Cardiac muscle cell (in vitro differentiated cells and primary cell): ENCODE measurements around the gene TMEM255B. TPM values are rescaled to one million over a fixed set of nuclear protein-coding genes. Genes with fewer than 3 reads are reported as not detected.

Experiments
- DNase-seq, 2 donors: peaks; one replicate each; pipeline versions ENCODE4 v3.0.0 to v3.0.0-alpha.2; 2010 to 2017; ENCODE audit warnings: low read depth in 1 of 2, low spot score in 1 of 2
- H3K27ac ChIP-seq: fragments of 200-600 bp; sonication (generic); 2 replicates; pipeline ENCODE4 v1.5.1; 2016
- H3K27me3 ChIP-seq: fragments of 200-600 bp; sonication (generic); 2 replicates; pipeline ENCODE4 v1.6.0; 2016; ENCODE audit warnings: control low read depth
- H3K36me3 ChIP-seq: fragments of 200-600 bp; sonication (generic); 2 replicates; pipeline ENCODE4 v1.5.1; 2016; ENCODE audit warnings: control low read depth
- H3K4me1 ChIP-seq: fragments of 200-600 bp; sonication (generic); 2 replicates; pipeline ENCODE4 v1.8.1; 2017; ENCODE audit warnings: low read depth, mild to moderate bottlenecking, mixed run types
- H3K4me3 ChIP-seq: fragments of 200-600 bp; sonication (generic); 2 replicates; pipeline ENCODE4 v1.5.1; 2016; ENCODE audit warnings: mild to moderate bottlenecking
- H3K9me3 ChIP-seq: fragments of 200-600 bp; sonication (generic); 2 replicates; pipeline ENCODE4 v1.5.1; 2017; ENCODE audit warnings: low read depth, mild to moderate bottlenecking, control low read depth
- polyA plus RNA-seq: library from polyadenylated mRNA; unstranded; fragments of >200 nt; fragmentation: Nextera tagmentation; extraction: Ambion mirVana; gene quantifications from 2 replicates; pipeline ENCODE4 v1.2.1, GENCODE V29; 2016
- total RNA-seq: library from RNA; depleted of rRNA; stranded (reverse); fragments of >200 nt; gene quantifications from 2 replicates; pipeline ENCODE4 v1.2.3, GENCODE V29; 2016
- TF ChIP-seq, protein P1 (sequence below): IDR thresholded peaks from 2 replicates; pipeline ENCODE4 v1.5.1; 2012; ENCODE audit warnings: low read depth, mild to moderate bottlenecking, low read length

TMEM255B gene
- total and polyA plus RNA-seq, 2 experiments from 2014 or later = 0.17 TPM; not detected in 1

DNA sequence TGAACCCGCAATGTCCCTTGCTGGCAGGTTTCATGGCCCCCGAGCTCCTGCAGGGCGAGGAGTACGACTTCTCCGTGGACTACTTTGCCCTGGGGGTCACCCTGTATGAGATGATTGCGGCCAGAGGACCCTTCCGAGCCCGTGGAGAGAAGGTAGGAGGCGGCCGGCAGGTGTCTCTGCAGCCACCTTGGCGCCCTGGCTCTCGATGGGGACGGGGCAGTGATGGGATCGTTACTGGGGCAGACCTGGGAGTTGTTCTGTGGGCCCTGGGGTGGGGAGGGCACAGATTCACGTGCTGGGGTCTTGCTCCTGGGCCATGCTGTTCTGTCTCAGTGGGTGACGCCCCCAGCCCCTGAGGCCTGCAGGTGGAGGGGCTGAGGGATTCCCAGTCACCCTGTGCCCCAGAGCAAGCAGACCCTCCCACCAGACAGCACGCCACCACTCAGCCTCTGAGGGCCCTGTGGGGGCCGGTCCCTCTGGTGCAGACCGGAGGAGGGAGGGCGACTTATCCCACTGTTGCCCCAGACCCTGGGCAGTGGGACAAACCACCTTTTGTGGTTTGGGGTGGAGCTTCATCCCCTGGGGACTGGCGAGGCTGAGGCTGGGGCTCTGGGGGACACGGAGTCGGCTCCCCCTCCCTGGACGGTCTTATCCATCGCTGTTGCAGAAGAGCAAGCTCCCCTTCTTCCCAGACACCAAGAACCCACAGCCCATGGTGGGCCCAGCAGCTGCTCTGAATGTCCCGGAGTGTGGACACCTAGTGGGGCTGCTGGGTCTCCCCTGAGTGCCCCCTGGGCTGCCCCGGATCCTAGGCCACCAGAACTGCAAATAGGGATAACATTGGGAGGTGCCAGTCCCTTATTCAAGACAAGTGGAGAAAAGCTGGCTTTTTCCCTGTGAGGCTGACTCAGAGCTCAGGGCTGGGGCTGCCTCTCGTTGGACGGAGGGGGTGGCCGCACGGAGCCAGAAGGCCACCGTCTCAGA is 27.5 kb upstream of the TMEM255B start:
- H3K36me3 ChIP-seq = no peaks in the 10 kb centered on the region
- TF ChIP-seq, protein P1, sequence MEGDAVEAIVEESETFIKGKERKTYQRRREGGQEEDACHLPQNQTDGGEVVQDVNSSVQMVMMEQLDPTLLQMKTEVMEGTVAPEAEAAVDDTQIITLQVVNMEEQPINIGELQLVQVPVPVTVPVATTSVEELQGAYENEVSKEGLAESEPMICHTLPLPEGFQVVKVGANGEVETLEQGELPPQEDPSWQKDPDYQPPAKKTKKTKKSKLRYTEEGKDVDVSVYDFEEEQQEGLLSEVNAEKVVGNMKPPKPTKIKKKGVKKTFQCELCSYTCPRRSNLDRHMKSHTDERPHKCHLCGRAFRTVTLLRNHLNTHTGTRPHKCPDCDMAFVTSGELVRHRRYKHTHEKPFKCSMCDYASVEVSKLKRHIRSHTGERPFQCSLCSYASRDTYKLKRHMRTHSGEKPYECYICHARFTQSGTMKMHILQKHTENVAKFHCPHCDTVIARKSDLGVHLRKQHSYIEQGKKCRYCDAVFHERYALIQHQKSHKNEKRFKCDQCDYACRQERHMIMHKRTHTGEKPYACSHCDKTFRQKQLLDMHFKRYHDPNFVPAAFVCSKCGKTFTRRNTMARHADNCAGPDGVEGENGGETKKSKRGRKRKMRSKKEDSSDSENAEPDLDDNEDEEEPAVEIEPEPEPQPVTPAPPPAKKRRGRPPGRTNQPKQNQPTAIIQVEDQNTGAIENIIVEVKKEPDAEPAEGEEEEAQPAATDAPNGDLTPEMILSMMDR = no peak
- no peak overlapping the region for H3K4me3 ChIP-seq
- no peaks in the 10 kb centered on the region for H3K27me3 ChIP-seq
- no peak for DNase-seq
- no peak overlapping the region for H3K27ac ChIP-seq
- no peaks in the 10 kb centered on the region for H3K4me1 ChIP-seq
- no peaks in the 10 kb centered on the region for H3K9me3 ChIP-seq

DNA sequence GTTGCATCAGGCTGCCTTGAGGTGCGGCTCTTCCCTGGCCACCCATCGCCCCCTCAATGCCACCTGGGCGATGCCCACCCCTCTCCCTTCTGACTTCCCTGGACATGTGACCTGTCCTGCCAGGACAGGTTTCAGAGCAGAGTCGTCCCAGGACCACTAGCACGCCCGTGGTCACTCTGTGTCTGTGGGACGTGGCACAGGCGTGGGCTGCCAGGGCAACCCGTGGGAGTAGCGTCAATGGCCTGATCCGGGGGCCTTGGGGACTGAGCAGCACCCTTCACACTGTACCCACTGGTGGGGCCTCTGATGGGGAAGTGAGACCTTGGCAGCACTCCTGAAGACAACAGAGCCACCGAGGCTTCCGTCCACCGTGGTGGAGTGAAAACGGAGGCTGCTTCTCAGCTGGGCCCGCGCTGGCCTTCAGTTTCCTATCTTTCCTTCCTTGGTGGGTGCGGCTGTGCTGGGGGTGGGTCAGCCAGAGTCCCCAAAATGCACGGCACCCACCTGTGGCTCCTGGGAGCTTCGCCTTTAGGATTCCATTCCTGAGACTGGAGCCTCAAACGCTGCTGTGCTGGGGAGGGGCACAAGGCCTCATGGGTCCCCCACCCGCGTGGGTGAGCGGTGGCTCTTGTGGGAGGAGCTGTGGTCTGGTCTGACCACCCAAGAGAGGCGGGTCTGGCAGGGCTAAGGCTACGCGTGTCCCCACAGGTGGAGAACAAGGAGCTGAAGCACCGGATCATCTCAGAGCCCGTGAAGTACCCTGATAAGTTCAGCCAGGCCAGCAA is 26.7 kb upstream of the TMEM255B start:
- TF ChIP-seq, protein P1 = no peak
- Histone ChIP-seq H3K36me3 (no peaks in the 10 kb centered on the region), H3K4me1 (no peaks in the 10 kb centered on the region), H3K9me3 (no peaks in the 10 kb centered on the region), H3K4me3 (no peak overlapping the region), H3K27ac (no peak overlapping the region), H3K27me3 (no peaks in the 10 kb centered on the region)
- DNase-seq = no peak

DNA sequence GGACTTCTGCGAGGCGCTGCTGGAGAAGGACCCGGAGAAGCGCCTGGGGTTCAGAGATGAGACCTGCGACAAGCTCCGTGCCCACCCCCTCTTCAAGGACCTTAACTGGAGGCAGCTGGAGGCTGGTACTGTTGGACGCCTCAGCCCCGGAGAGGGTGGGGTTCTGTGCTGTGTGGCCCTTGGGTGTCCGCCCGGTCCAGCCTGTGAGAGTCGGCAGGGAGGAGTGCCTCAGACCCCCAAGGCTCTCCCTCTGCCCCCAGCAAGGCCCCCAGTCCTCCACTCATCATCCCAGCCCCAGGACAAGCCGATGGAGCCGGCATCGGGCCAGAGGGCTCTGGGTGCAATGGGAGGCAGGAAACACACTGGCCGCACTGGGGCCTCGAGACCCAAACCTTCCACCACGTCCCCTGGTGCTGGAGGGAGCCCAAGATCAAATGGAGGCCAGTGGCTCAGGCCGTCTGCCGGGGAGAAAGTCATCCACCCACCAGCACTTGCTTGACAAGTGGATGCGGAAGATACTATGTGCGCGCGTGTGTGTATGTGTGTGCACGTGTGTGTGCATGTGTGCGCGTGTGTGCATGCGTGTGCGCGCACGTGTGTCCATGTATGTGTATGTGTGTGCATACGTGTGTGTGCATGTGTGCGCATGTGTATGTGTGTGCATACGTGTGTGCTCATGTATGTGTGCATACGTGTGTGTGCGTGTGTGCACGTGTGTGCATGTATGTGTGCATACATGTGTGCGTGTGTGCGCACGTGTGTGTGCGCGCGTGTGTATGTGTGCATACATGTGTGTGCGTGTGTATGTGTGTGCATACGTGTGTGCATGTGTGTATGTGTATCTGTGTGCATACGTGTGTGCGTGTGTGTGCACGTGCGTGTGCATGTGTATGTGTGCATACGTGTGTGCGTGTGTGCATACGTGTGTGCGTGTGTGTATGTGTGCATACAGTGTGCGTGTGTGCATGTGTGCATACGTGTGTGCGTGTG is 25.8 kb upstream of the TMEM255B start:
- Histone ChIP-seq H3K9me3 (no peaks in the 10 kb centered on the region), H3K27me3 (no peaks in the 10 kb centered on the region), H3K4me3 (no peak overlapping the region), H3K36me3 (no peaks in the 10 kb centered on the region), H3K27ac (no peak overlapping the region), H3K4me1 (no peaks in the 10 kb centered on the region)
- no peak for DNase-seq
- TF ChIP-seq, protein P1 = no peak

DNA sequence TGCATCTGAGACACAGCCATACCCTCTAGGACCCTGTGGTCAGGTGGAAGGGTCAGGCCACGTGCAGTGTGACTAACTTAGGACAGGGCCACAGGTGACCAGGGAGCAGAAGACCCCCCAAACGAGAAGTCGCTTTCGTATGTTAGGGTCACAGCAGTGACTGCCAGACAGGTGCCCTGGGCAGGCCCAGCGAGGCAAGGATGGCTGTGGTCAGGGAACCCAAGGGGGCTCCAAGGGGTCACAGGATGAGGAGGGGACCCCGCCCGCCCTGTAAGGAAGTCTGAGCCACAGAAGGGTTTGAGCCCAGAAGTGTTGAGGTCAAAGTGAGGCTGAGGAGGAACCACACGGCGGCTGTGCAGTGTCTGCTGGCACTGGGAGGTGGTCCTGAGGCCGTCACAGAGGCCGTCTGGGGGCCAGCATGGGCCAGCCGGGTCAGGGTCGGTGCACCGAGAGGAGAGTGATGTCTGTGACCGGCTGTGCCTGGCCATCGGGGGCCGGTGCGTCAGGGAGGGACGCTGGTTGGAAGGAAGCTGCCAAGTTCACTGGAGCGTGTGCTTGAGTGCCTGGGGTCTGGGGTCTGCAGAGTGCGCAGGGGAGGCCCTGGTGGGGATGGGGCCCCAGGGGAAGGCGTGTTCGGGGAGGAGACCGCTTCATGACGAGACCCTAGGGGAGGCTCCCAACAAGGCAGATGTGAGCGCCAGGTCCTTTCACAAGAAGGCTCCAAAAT is 24.8 kb upstream of the TMEM255B start:
- H3K4me1 ChIP-seq = no peaks in the 10 kb centered on the region
- no peaks in the 10 kb centered on the region for H3K9me3 ChIP-seq
- TF ChIP-seq, protein P1 = no peak
- no peak for DNase-seq
- no peaks in the 10 kb centered on the region for H3K36me3 ChIP-seq
- H3K27me3 ChIP-seq = no peaks in the 10 kb centered on the region
- H3K4me3 ChIP-seq = no peak overlapping the region
- H3K27ac ChIP-seq = no peak overlapping the region
